ENCODE results near the gene EPHA8. TPM values are rescaled to one million over a fixed set of nuclear protein-coding genes. Genes with fewer than 3 reads are reported as not detected.

The EPHA8 gene
- total RNA-seq, 1 donor from 2014 or later = not detected

DNA sequence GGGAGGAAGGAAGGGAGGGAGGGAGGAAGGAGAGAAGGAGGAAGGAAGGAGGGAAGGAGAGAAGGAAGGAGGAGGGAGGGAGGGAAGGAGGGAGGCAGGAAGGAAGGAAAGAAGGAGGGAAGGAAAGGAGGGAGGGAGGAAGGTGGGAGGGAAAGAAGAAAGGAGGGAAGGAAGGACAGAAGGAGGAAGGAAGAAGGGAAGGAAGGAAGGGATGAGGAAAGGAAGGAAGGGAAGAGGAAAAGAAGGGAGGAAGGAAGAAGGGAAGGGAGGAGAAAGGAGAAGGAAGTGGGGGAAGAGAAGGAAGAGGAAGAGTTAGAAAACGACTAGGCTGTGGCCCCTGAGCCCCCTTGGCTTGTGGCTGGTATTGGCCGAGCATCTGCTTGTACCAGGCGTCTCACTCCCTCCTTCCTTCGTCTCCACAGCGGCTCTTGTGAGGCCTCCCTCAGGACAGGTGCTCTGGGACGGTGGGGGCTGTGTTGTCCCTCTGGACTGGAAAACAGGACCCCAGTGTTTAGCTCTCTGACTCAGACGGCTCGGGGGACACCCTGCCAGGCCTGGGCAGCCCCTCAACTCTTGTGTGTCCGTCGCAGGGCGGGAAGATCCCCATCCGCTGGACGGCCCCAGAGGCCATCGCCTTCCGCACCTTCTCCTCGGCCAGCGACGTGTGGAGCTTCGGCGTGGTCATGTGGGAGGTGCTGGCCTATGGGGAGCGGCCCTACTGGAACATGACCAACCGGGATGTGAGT lies 37.0 kb downstream of the EPHA8 start:
- Mint-ChIP-seq H3K9me3 (no peaks in the 10 kb centered on the region), H3K4me3 (no peak overlapping the region), H3K27ac (no peak overlapping the region), H3K4me1 (no peaks in the 10 kb centered on the region), H3K36me3 (no peaks in the 10 kb centered on the region), H3K27me3 (ENCODE audit: low read depth) (peaks cover 59% of the 10 kb centered on the region)
- DNase-seq (ENCODE audit: low spot score in 2 of 2, unreplicated experiment in 2 of 2) = no peak
- TF ChIP-seq, protein P1, sequence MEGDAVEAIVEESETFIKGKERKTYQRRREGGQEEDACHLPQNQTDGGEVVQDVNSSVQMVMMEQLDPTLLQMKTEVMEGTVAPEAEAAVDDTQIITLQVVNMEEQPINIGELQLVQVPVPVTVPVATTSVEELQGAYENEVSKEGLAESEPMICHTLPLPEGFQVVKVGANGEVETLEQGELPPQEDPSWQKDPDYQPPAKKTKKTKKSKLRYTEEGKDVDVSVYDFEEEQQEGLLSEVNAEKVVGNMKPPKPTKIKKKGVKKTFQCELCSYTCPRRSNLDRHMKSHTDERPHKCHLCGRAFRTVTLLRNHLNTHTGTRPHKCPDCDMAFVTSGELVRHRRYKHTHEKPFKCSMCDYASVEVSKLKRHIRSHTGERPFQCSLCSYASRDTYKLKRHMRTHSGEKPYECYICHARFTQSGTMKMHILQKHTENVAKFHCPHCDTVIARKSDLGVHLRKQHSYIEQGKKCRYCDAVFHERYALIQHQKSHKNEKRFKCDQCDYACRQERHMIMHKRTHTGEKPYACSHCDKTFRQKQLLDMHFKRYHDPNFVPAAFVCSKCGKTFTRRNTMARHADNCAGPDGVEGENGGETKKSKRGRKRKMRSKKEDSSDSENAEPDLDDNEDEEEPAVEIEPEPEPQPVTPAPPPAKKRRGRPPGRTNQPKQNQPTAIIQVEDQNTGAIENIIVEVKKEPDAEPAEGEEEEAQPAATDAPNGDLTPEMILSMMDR (IDR thresholded peaks at IDR 0.05; ENCODE audit: unreplicated experiment) = no peak

DNA sequence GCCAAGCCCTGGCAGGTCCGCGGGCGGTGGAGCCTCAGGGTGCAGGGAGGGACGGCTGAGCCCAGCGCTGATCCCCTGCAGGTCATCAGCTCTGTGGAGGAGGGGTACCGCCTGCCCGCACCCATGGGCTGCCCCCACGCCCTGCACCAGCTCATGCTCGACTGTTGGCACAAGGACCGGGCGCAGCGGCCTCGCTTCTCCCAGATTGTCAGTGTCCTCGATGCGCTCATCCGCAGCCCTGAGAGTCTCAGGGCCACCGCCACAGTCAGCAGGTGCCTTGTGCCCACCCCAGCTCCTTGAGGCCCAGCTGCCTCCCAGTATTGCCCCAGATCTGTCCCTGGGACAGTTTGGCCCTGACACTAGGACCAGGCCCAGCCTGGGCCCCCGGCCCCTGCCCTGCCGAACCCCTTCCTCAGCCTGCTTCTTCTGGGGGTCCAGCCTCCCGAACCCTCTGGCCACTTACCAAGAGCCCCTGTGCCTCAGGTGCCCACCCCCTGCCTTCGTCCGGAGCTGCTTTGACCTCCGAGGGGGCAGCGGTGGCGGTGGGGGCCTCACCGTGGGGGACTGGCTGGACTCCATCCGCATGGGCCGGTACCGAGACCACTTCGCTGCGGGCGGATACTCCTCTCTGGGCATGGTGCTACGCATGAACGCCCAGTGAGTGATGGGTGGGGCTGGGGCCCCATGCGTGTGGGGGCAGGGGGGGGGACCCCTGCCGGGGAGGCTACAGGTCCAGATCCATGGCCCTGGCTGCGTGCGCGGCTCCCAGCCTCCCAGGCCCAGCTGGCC lies 37.7 kb downstream of the EPHA8 start:
- TF ChIP-seq, protein P1 (IDR thresholded peaks at IDR 0.05; ENCODE audit: unreplicated experiment) = no peak
- Mint-ChIP-seq H3K9me3 (no peaks in the 10 kb centered on the region), H3K36me3 (no peaks in the 10 kb centered on the region), H3K4me3 (no peak overlapping the region), H3K27ac (no peak overlapping the region), H3K4me1 (no peaks in the 10 kb centered on the region), H3K27me3 (ENCODE audit: low read depth) (peaks cover 60% of the 10 kb centered on the region)
- no peak for DNase-seq (ENCODE audit: low spot score in 2 of 2, unreplicated experiment in 2 of 2)

DNA sequence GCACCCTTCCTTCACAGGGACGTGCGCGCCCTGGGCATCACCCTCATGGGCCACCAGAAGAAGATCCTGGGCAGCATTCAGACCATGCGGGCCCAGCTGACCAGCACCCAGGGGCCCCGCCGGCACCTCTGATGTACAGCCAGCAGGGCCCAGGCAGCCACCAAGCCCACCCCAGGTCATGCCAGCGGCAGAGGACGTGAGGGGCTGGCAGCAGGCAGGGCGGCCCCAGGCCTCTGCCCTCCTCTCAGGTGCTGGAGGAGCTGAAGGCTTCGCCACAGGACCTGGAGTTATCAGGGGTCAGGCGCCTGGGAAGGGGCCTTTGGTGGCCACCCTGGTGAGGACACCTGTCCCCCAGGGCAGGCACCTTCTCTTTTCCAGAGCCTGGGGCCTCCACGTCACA lies 38.3 kb downstream of the EPHA8 start:
- Mint-ChIP-seq H3K27ac (no peak overlapping the region), H3K9me3 (no peaks in the 10 kb centered on the region), H3K27me3 (ENCODE audit: low read depth) (peaks cover 66% of the 10 kb centered on the region), H3K4me3 (no peak overlapping the region), H3K36me3 (no peaks in the 10 kb centered on the region), H3K4me1 (no peaks in the 10 kb centered on the region)
- TF ChIP-seq, protein P1 (IDR thresholded peaks at IDR 0.05; ENCODE audit: unreplicated experiment) = no peak
- DNase-seq (ENCODE audit: low spot score in 2 of 2, unreplicated experiment in 2 of 2) = no peak

DNA sequence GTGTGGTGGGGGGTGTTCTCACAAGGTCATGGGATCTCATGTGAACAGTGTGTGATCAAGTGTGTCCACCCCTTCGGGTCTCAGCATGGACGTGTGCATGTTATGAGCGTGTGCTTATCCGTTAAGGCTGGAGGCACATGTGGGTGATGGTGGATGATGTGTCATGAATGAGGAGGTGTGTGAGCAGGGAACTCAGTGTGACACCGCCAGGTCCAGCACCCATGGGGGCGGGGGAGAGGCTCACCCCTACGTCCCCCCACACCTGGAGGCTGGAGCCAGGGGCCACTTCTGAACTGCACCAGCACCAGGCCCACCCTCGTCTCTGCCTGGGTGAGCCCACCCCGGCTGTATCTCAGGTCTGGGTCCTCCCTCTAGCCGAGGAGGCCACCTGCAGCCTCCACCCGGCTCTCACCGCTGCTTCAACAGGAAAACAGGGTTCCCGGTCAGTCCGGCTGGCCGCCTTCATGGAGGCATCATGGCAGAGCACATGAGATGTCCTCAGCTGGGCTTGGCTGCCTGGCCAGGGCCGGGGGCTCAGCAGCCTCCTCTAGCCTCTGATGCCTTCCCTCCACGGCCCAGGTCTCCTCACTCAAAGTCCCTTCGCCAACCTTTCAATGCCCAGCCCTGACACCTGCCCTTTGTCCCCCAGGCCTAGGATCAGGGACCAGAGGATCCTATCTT lies 38.9 kb downstream of the EPHA8 start:
- Mint-ChIP-seq H3K4me1 (no peaks in the 10 kb centered on the region), H3K36me3 (no peaks in the 10 kb centered on the region), H3K4me3 (no peak overlapping the region), H3K27me3 (ENCODE audit: low read depth) (peaks cover 68% of the 10 kb centered on the region), H3K9me3 (no peaks in the 10 kb centered on the region), H3K27ac (no peak overlapping the region)
- DNase-seq (ENCODE audit: low spot score in 2 of 2, unreplicated experiment in 2 of 2) = no peak
- TF ChIP-seq, protein P1 (IDR thresholded peaks at IDR 0.05; ENCODE audit: unreplicated experiment) = no peak

DNA sequence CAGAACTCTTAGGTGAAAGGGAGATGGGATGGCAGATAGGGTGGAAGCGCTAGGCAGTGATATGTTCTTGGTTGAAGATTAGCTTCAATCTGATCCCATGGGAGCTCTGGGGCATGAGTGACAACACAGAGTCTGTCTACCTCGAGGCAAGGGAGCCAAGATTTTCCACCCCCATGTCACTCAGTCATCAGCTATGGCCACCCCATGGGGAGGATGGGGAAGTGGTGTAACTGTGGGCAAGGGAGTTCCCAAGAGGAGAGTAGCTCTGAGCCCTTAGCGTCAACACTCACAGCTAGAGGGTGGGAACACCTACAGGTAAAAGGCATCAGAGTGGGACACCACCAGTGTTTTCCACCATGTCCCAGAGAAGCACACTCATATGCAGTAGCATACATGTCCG lies 42.9 kb downstream of the EPHA8 start:
- no peak for DNase-seq (ENCODE audit: low spot score in 2 of 2, unreplicated experiment in 2 of 2)
- TF ChIP-seq, protein P1 (IDR thresholded peaks at IDR 0.05; ENCODE audit: unreplicated experiment) = no peak
- Mint-ChIP-seq H3K4me3 (no peak overlapping the region), H3K36me3 (no peaks in the 10 kb centered on the region), H3K9me3 (no peaks in the 10 kb centered on the region), H3K27me3 (ENCODE audit: low read depth) (peaks cover 85% of the 10 kb centered on the region), H3K27ac (no peak overlapping the region), H3K4me1 (no peaks in the 10 kb centered on the region)
